H1 (cell line): ENCODE measurements around the gene RSU1. TPM values are rescaled to one million over a fixed set of nuclear protein-coding genes. Genes with fewer than 3 reads are reported as not detected.

Source experiments
- FOSL1 ChIP-seq: IDR thresholded peaks from 2 replicates; pipeline ENCODE4 v1.6.1; 2011; ENCODE audit warnings: mild to moderate bottlenecking, low read depth, low read length, moderate library complexity; ENCODE audit not compliant: insufficient read depth
- RNF2 ChIP-seq: fragments of 200-900, 300-1000 bp; sonication (generic); IDR thresholded peaks from 2 replicates; pipeline ENCODE4 v1.7.1; 2016; ENCODE audit warnings: borderline replicate concordance, low read depth, mild to moderate bottlenecking, antibody characterized with exemption, low read length; ENCODE audit not compliant: poor library complexity, severe bottlenecking; ENCODE audit errors: missing control alignments
- polyA plus RNA-seq, 7 experiments: library from polyadenylated mRNA; depleted of rRNA in 3 of 7; stranded (reverse) in 5 of 7; unstranded in 2 of 7; fragments of >200 nt in 5 of 7; fragments of 200-250 nt in 2 of 7; gene quantifications; 1 replicate in 5 of 7; 2 replicates in 1 of 7; 4 replicates in 1 of 7; pipeline versions ENCODE4 v1.2.1 to v1.2.3, GENCODE V29; 2011 to 2013; ENCODE audit warnings: missing spikeins in 2 of 7, mixed read lengths in 2 of 7
- total RNA-seq: library from RNA; stranded (reverse); fragmentation: NEBNext Ultra II Directional; extraction: Animal tissue kit (Norgen Biotek cat#: 25700); gene quantifications from 2 replicates; pipeline ENCODE4 v1.2.1, GENCODE V29; 2021
- TF ChIP-seq, protein P1 (sequence below), 3 experiments: IDR thresholded peaks; 1 replicate in 2 of 3; 2 replicates in 1 of 3; pipeline versions ENCODE4 v1.5.1 to v1.6.1; 2011; ENCODE audit warnings: low read length in 3 of 3, mild to moderate bottlenecking in 3 of 3, inconsistent platforms in 2 of 3, low read depth in 1 of 3, moderate library complexity in 1 of 3; ENCODE audit not compliant: insufficient read depth in 1 of 3; ENCODE audit errors: control extremely low read depth in 1 of 3

The RSU1 gene
- total and polyA plus RNA-seq, 2 of the 8 experiments (the other 6 are each of a cell fraction or from before 2014, with no cell fraction given), result 50.0 to 68.2 TPM

DNA sequence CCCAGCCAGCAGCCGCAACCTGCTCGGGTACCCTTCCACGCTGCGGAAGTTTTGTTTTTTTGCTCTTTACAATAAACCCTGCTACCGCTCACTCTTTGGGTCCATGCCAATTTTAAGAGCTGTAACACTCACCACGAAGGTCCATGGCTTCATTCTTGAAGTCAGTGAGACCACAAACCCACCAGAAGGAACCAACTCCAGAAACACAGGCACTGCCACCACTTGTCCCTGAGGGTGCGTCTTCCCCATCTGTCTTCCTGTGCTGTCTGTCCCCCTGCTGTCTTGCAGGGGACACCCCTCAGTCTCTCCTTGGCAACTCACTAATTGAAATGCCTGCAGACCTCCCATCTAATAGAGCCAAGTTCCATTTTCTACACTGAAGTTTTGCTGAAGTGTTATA is 48.5 kb upstream of the RSU1 start (continued):
- TF ChIP-seq RNF2 (no peak), FOSL1 (no peak)
- TF ChIP-seq, protein P1, sequence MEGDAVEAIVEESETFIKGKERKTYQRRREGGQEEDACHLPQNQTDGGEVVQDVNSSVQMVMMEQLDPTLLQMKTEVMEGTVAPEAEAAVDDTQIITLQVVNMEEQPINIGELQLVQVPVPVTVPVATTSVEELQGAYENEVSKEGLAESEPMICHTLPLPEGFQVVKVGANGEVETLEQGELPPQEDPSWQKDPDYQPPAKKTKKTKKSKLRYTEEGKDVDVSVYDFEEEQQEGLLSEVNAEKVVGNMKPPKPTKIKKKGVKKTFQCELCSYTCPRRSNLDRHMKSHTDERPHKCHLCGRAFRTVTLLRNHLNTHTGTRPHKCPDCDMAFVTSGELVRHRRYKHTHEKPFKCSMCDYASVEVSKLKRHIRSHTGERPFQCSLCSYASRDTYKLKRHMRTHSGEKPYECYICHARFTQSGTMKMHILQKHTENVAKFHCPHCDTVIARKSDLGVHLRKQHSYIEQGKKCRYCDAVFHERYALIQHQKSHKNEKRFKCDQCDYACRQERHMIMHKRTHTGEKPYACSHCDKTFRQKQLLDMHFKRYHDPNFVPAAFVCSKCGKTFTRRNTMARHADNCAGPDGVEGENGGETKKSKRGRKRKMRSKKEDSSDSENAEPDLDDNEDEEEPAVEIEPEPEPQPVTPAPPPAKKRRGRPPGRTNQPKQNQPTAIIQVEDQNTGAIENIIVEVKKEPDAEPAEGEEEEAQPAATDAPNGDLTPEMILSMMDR (IDR thresholded peaks at IDR 0.05; ENCODE audit: control extremely low read depth in 1 of 3, insufficient read depth in 1 of 3, low read depth in 1 of 3, low read length in 3 of 3), result no peak
